ENCODE results near the gene TUBA8.
"Not testable (repeated sequence)": the region's sequence is repeated elsewhere in the genome, so short reads cannot be mapped to it uniquely, and the experiment has no call there.

TUBA8 gene

DNA sequence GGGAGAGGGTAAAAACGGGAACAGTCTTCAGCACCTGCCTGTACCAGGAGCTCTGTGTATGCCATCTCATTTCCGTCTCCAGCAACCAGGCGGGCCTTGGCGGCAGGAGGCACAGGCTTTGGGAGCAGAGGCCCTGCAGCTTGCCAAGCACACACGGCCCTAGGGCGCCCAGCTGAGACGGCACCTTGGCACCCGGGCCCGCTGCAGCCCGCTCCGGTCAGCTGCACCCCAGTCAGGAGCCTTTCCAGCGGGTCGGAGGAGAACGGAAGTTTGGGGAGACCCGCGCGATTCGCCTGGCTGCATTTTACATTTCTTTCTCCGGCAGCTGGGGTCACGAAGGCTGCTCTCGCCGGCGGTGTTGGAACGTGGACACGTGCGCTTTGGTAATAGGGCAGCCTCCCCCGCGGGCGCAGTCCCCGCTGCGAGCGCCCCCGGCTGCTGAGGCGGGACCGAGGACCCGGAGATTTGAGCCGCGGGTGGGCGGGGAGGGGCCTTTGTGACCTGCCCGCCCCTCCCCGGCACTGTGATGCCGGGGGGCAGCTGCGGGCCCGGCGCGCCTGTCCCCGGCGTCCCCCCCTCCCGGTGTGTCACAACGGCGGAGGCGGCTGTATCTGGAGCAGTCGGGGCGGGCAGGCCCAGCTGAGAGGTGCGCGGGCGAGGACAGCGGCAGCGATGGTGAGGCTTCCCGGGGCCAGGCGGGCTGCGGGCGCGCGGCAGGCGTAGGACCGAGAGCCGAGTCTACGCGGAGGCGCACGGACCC lies at the start of gene TUBA8:
TSS of gene TUBA8 (plus strand) at position 616 of the 760 bp plus-strand sequence. CDS start at position 673, 57 bp downstream.
- Histone ChIP-seq H3F3A (ENCODE audit: insufficient read depth) (no peaks in the 10 kb centered on the region), H3K9ac (ENCODE audit: low read length) (no peak within 1 kb of the TSS), H3K9me3 (ENCODE audit: insufficient read depth, low read length) (no peaks in the 10 kb centered on the region), H2AFZ (ENCODE audit: low read depth, low read length, severe bottlenecking) (no peak within 1 kb of the TSS), H4K20me1 (ENCODE audit: low read depth, low read length) (no peaks in the 10 kb centered on the region), H3K9me2 (replicated peaks; ENCODE audit: insufficient read depth, low read length) (no peaks in the 10 kb centered on the region), H3K79me2 (ENCODE audit: insufficient read depth, low read length) (no peaks in the 10 kb centered on the region), H3K36me3 (ENCODE audit: low read length) (no peaks in the 10 kb centered on the region), H3K4me2 (ENCODE audit: low read depth, low read length, poor library complexity, severe bottlenecking) (no peak within 1 kb of the TSS), H3K4me3 (ENCODE audit: insufficient read depth, low read length, poor library complexity, severe bottlenecking) (no peak within 1 kb of the TSS), H3K27ac (ENCODE audit: low read depth, low read length) (no peak within 1 kb of the TSS), H3K27me3 (ENCODE audit: low read length) (no peaks in the 10 kb centered on the region)
- TF ChIP-seq, protein P1, sequence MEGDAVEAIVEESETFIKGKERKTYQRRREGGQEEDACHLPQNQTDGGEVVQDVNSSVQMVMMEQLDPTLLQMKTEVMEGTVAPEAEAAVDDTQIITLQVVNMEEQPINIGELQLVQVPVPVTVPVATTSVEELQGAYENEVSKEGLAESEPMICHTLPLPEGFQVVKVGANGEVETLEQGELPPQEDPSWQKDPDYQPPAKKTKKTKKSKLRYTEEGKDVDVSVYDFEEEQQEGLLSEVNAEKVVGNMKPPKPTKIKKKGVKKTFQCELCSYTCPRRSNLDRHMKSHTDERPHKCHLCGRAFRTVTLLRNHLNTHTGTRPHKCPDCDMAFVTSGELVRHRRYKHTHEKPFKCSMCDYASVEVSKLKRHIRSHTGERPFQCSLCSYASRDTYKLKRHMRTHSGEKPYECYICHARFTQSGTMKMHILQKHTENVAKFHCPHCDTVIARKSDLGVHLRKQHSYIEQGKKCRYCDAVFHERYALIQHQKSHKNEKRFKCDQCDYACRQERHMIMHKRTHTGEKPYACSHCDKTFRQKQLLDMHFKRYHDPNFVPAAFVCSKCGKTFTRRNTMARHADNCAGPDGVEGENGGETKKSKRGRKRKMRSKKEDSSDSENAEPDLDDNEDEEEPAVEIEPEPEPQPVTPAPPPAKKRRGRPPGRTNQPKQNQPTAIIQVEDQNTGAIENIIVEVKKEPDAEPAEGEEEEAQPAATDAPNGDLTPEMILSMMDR (IDR thresholded peaks at IDR 0.05; ENCODE audit: insufficient read depth, low read length, poor library complexity, severe bottlenecking) = no peak
- no peak for TF ChIP-seq EZH2phosphoT487 (conservative IDR thresholded peaks at IDR 0.05; ENCODE audit: low read length)

DNA sequence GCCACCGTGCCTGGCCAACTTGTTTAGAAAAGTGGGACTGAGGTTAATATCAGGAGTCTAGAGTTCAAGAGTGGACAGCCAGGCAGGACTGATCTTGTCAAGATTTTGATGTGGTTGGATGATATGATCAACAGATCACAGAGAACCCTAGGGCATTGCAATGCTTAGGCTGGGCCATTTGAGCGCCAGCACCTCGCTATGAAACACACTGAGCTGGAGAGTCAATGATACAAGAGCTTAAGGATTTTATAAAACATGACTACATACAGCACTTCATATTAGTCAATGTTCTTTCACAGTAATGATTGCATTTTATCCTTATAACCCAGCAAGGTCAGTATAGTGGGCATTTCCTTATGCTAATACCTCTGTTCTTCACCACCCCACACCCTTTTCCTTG lies 48.2 kb upstream of the TUBA8 start:
- Histone ChIP-seq H3K9me3 (ENCODE audit: insufficient read depth, low read length) (no peaks in the 10 kb centered on the region), H3K36me3 (ENCODE audit: low read length) (no peaks in the 10 kb centered on the region), H3K27me3 (ENCODE audit: low read length) (no peaks in the 10 kb centered on the region), H3F3A (ENCODE audit: insufficient read depth) (0 out of 2 replicates have a peak, but pooled peaks cover 5% of the 10 kb centered on the region), H3K9ac (ENCODE audit: low read length) (no peak overlapping the region), H3K4me3 (ENCODE audit: insufficient read depth, low read length, poor library complexity, severe bottlenecking) (no peak overlapping the region), H3K27ac (ENCODE audit: low read depth, low read length) (no peak overlapping the region), H2AFZ (ENCODE audit: low read depth, low read length, severe bottlenecking) (no peak overlapping the region), H4K20me1 (ENCODE audit: low read depth, low read length) (no peaks in the 10 kb centered on the region), H3K79me2 (ENCODE audit: insufficient read depth, low read length) (no peaks in the 10 kb centered on the region), H3K9me2 (replicated peaks; ENCODE audit: insufficient read depth, low read length) (no peaks in the 10 kb centered on the region), H3K4me2 (ENCODE audit: low read depth, low read length, poor library complexity, severe bottlenecking) (no peak overlapping the region)
- no peak for TF ChIP-seq EZH2phosphoT487 (conservative IDR thresholded peaks at IDR 0.05; ENCODE audit: low read length)
- TF ChIP-seq, protein P1 (IDR thresholded peaks at IDR 0.05; ENCODE audit: insufficient read depth, low read length, poor library complexity, severe bottlenecking) = no peak

DNA sequence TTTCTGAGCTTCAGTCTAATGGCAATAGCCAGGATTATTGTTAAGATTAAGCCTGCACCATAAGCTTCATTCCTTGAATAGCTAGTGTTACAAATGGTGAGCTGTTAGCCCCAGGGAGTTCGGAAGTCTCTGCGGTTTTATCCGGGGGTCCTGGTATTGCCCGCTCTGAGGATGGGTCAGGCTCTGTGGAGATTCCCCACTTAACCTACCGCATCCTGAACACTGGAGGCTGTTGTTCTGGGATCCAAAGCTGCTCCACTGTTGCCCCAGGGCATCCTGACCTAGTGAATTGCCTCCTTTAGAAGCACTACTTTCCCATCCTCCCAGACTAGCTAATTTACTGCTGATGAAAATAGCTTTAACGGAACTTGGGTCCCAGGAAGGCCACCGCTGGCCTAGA lies 47.3 kb upstream of the TUBA8 start:
- no peaks in the 10 kb centered on the region for H3K9me2 ChIP-seq (replicated peaks; ENCODE audit: insufficient read depth, low read length)
- H3K4me3 ChIP-seq (ENCODE audit: insufficient read depth, low read length, poor library complexity, severe bottlenecking) = no peak overlapping the region
- H3K79me2 ChIP-seq (ENCODE audit: insufficient read depth, low read length) = no peaks in the 10 kb centered on the region
- no peak overlapping the region for H3K9ac ChIP-seq (ENCODE audit: low read length)
- no peaks in the 10 kb centered on the region for H3K9me3 ChIP-seq (ENCODE audit: insufficient read depth, low read length)
- H3K36me3 ChIP-seq (ENCODE audit: low read length) = no peaks in the 10 kb centered on the region
- H3K27me3 ChIP-seq (ENCODE audit: low read length) = no peaks in the 10 kb centered on the region
- H3F3A ChIP-seq (ENCODE audit: insufficient read depth) = 0 out of 2 replicates have a peak, but pooled peaks cover 5% of the 10 kb centered on the region
- no peaks in the 10 kb centered on the region for H4K20me1 ChIP-seq (ENCODE audit: low read depth, low read length)
- no peak overlapping the region for H3K4me2 ChIP-seq (ENCODE audit: low read depth, low read length, poor library complexity, severe bottlenecking)
- TF ChIP-seq EZH2phosphoT487 (conservative IDR thresholded peaks at IDR 0.05; ENCODE audit: low read length) = no peak
- H3K27ac ChIP-seq (ENCODE audit: low read depth, low read length) = no peak overlapping the region
- no peak overlapping the region for H2AFZ ChIP-seq (ENCODE audit: low read depth, low read length, severe bottlenecking)

DNA sequence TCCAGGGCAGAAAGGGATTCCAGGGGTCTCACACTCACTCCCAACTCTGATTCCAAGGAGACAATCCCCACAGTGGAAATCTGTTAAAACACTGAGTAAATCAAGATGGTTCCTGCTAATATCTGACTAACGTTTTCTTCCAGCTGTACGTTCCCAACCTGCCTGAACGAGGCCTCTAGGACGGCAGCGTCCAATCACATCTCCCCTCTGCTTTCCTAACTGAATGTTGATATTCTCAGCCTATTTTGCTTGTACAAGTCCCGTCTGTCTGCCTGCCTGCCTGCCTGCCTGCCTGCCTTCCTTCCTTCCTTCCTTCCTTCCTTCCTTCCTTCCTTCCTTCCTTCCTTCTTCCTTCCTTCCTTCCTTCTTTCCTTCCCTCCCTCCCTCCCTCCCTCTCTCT lies 46.9 kb upstream of the TUBA8 start:
- H3K27me3 ChIP-seq (ENCODE audit: low read length); H3K9me2 ChIP-seq (replicated peaks; ENCODE audit: insufficient read depth, low read length); H3K4me3 ChIP-seq (ENCODE audit: insufficient read depth, low read length, poor library complexity, severe bottlenecking); H2AFZ ChIP-seq (ENCODE audit: low read depth, low read length, severe bottlenecking); H3K9me3 ChIP-seq (ENCODE audit: insufficient read depth, low read length); H3K36me3 ChIP-seq (ENCODE audit: low read length); H4K20me1 ChIP-seq (ENCODE audit: low read depth, low read length); H3F3A ChIP-seq (ENCODE audit: insufficient read depth); H3K79me2 ChIP-seq (ENCODE audit: insufficient read depth, low read length); H3K9ac ChIP-seq (ENCODE audit: low read length); H3K27ac ChIP-seq (ENCODE audit: low read depth, low read length); H3K4me2 ChIP-seq (ENCODE audit: low read depth, low read length, poor library complexity, severe bottlenecking): not testable (repeated sequence)
